Embryonic facial prominence (tissue), 1 donor: ENCODE measurements around the gene FAHD2A.
"Not testable (repeated sequence)": the region's sequence is repeated elsewhere in the genome, so short reads cannot be mapped to it uniquely, and the experiment has no call there.

Experiments used
- DNase-seq: peaks from one replicate; pipeline ENCODE4 v3.0.0-alpha.2; 2016; ENCODE audit errors: extremely low spot score

The FAHD2A gene

GRCh38 chr2:95390272-95390880 lies 12.1 kb upstream of the FAHD2A start:
- DNase-seq = no peak

GRCh38 chr2:95390881-95391321 lies 11.6 kb upstream of the FAHD2A start:
- DNase-seq = no peak

- DNase-seq = no peak
These were observed 10.7 kb upstream of the FAHD2A start for GRCh38 chr2:95391641-95392310.

GRCh38 chr2:95392320-95392719 lies 10.2 kb upstream of the FAHD2A start:
- DNase-seq = no peak

- no peak for DNase-seq
These were observed 9.6 kb upstream of the FAHD2A start for GRCh38 chr2:95392730-95393455.

- DNase-seq = no peak
These were observed 8.6 kb upstream of the FAHD2A start for GRCh38 chr2:95393901-95394300.

- DNase-seq = no peak
These were observed 3.4 kb upstream of the FAHD2A start for GRCh38 chr2:95399061-95399460.

GRCh38 chr2:95401480-95401879 lies 1.0 kb upstream of the FAHD2A start:
- DNase-seq = no peak

- DNase-seq = not testable (repeated sequence)
These were observed 521 bp upstream of the FAHD2A start for GRCh38 chr2:95402004-95402369.

- not testable (repeated sequence) for DNase-seq
These were observed 755 bp downstream of the FAHD2A start for GRCh38 chr2:95403204-95403721.

GRCh38 chr2:95403824-95404223 lies 1.3 kb downstream of the FAHD2A start:
- DNase-seq = not testable (repeated sequence)

GRCh38 chr2:95404676-95405075 lies 2.2 kb downstream of the FAHD2A start:
- not testable (repeated sequence) for DNase-seq

- not testable (repeated sequence) for DNase-seq
These were observed 8.7 kb downstream of the FAHD2A start for GRCh38 chr2:95411239-95411638.

- not testable (repeated sequence) for DNase-seq
These were observed 11.6 kb downstream of the FAHD2A start for GRCh38 chr2:95414015-95414594.

- not testable (repeated sequence) for DNase-seq
These were observed 12.6 kb downstream of the FAHD2A start for GRCh38 chr2:95415138-95415537.

GRCh38 chr2:95415561-95415960 lies 13.1 kb downstream of the FAHD2A start:
- not testable (repeated sequence) for DNase-seq

GRCh38 chr2:95427196-95427867 lies 24.8 kb downstream of the FAHD2A start:
- DNase-seq = not testable (repeated sequence)

- DNase-seq = not testable (repeated sequence)
These were observed 27.4 kb downstream of the FAHD2A start for GRCh38 chr2:95429748-95430467.

GRCh38 chr2:95433373-95433772 lies 30.9 kb downstream of the FAHD2A start:
- DNase-seq = not testable (repeated sequence)

- DNase-seq = not testable (repeated sequence)
These were observed 31.5 kb downstream of the FAHD2A start for GRCh38 chr2:95433973-95434372.
